CD14-positive monocyte (primary cell): ENCODE measurements around the gene NIPAL3. TPM values are rescaled to one million over a fixed set of nuclear protein-coding genes. Genes with fewer than 3 reads are reported as not detected.
"Not testable (repeated sequence)": the region's sequence is repeated elsewhere in the genome, so short reads cannot be mapped to it uniquely, and the experiment has no call there.

Experiments
- DNase-seq, 3 donors: peaks; one replicate each; pipeline ENCODE4 v3.0.0-alpha.2; 2011 to 2022
- H2AFZ ChIP-seq: 2 replicates; pipeline ENCODE4 v1.6.0; 2012; ENCODE audit warnings: mild to moderate bottlenecking, low read depth, low read length, inconsistent platforms; ENCODE audit not compliant: insufficient read depth, poor library complexity, severe bottlenecking
- H3K27ac ChIP-seq, 2 donors: 1 replicate in 1 of 2; 2 replicates in 1 of 2; pipeline ENCODE4 v1.5.1; 2012 to 2013; ENCODE audit warnings: low read length in 2 of 2, control low read depth in 1 of 2, inconsistent platforms in 1 of 2, low read depth in 1 of 2, mild to moderate bottlenecking in 1 of 2
- H3K27me3 ChIP-seq, 2 donors: one replicate each; pipeline versions ENCODE4 v1.6.0 to v1.6.1; 2011 to 2013; ENCODE audit warnings: low read length in 2 of 2; ENCODE audit not compliant: control insufficient read depth in 2 of 2, insufficient read depth in 2 of 2
- H3K36me3 ChIP-seq, 2 donors: replicated peaks in 1 of 2; 1 replicate in 1 of 2; 2 replicates in 1 of 2; pipeline versions ENCODE4 v1.5.1 to v1.6.1; 2012 to 2013; ENCODE audit warnings: low read length in 2 of 2, control low read depth in 1 of 2, inconsistent platforms in 1 of 2, mild to moderate bottlenecking in 1 of 2; ENCODE audit not compliant: insufficient read depth in 2 of 2, control insufficient read depth in 1 of 2
- H3K4me1 ChIP-seq, 2 donors: 1 replicate in 1 of 2; 2 replicates in 1 of 2; pipeline versions ENCODE4 v1.5.1 to v1.6.1; 2012 to 2013; ENCODE audit warnings: low read length in 2 of 2, control low read depth in 1 of 2, inconsistent platforms in 1 of 2, mild to moderate bottlenecking in 1 of 2, moderate library complexity in 1 of 2; ENCODE audit not compliant: insufficient read depth in 2 of 2, control insufficient read depth in 1 of 2
- H3K4me2 ChIP-seq: replicated peaks from 2 replicates; pipeline ENCODE3; 2012; ENCODE audit warnings: low read length, moderate library complexity, mild to moderate bottlenecking; ENCODE audit not compliant: poor library complexity, severe bottlenecking; ENCODE audit errors: extremely low read depth
- H3K4me3 ChIP-seq, 3 experiments: fragments of 200-600 bp in 1 of 3; sonication (generic) in 1 of 3; replicated peaks in 1 of 3; 1 replicate in 2 of 3; 2 replicates in 1 of 3; pipeline ENCODE4 v1.5.1; 2011 to 2013; ENCODE audit warnings: low read length in 3 of 3, mild to moderate bottlenecking in 3 of 3, control low read depth in 2 of 3, low read depth in 2 of 3, inconsistent platforms in 1 of 3, moderate library complexity in 1 of 3
- H3K79me2 ChIP-seq: 2 replicates; pipeline ENCODE4 v1.6.0; 2012; ENCODE audit warnings: mild to moderate bottlenecking, control low read depth, inconsistent platforms, low read length, moderate library complexity; ENCODE audit not compliant: insufficient read depth
- H3K9ac ChIP-seq: 2 replicates; pipeline ENCODE4 v1.6.0; 2017; ENCODE audit warnings: low read length, mild to moderate bottlenecking; ENCODE audit not compliant: insufficient read depth, poor library complexity, severe bottlenecking
- H3K9me3 ChIP-seq, 2 donors: replicated peaks in 1 of 2; 1 replicate in 1 of 2; 2 replicates in 1 of 2; pipeline versions ENCODE4 v1.5.1 to v1.6.1; 2012 to 2013; ENCODE audit warnings: low read length in 2 of 2, control low read depth in 1 of 2; ENCODE audit not compliant: control insufficient read depth in 1 of 2, insufficient read depth in 1 of 2
- H4K20me1 ChIP-seq: 2 replicates; pipeline ENCODE4 v1.6.0; 2012; ENCODE audit warnings: mild to moderate bottlenecking, low read length, control low read depth, moderate library complexity; ENCODE audit not compliant: insufficient read depth
- H3K27ac Mint-ChIP-seq, 7 donors: one replicate each; pipeline ENCODE4 v1.8.0; 2020; ENCODE audit warnings: mild to moderate bottlenecking in 7 of 7, mixed read lengths in 7 of 7, moderate library complexity in 6 of 7, inconsistent platforms in 2 of 7
- H3K27me3 Mint-ChIP-seq, 3 donors: one replicate each; pipeline ENCODE4 v1.8.0; 2021 to 2022; ENCODE audit warnings: low read depth in 3 of 3, mild to moderate bottlenecking in 3 of 3, mixed read lengths in 3 of 3, moderate library complexity in 3 of 3, inconsistent platforms in 1 of 3
- H3K36me3 Mint-ChIP-seq, 2 donors: one replicate each; pipeline ENCODE4 v1.8.0; 2020; ENCODE audit warnings: mixed read lengths in 2 of 2, inconsistent platforms in 1 of 2, mild to moderate bottlenecking in 1 of 2
- H3K4me1 Mint-ChIP-seq: one replicate; pipeline ENCODE4 v1.8.0; 2020; ENCODE audit warnings: mild to moderate bottlenecking, mixed read lengths
- H3K4me3 Mint-ChIP-seq, 2 donors: one replicate each; pipeline ENCODE4 v1.8.0; 2020; ENCODE audit warnings: mild to moderate bottlenecking in 2 of 2, mixed read lengths in 2 of 2, moderate library complexity in 1 of 2
- H3K9me3 Mint-ChIP-seq, 7 donors: one replicate each; pipeline ENCODE4 v1.8.0; 2020 to 2022; ENCODE audit warnings: mixed read lengths in 7 of 7, mild to moderate bottlenecking in 6 of 7, moderate library complexity in 6 of 7, inconsistent platforms in 2 of 7
- CTCF ChIP-seq: fragments of 200-600 bp; IDR thresholded peaks from one replicate; pipeline ENCODE4 v1.8.0; 2022; ENCODE audit warnings: antibody characterized with exemption, mild to moderate bottlenecking
- WGBS: methylation state at CpG from one replicate; pipeline ENCODE4 v1.1.5; 2013; ENCODE audit warnings: missing lambda C conversion rate; ENCODE audit not compliant: insufficient coverage; 5-methylcytosine and 5-hydroxymethylcytosine counted together
- intact Hi-C, 2 donors: fragments of 100-400 bp; cut with micrococcal nuclease; formaldehyde crosslinking; loops; one replicate each; pipeline versions ENCODE4 v1.15.0 to v1.15.1; 2023
- polyA plus RNA-seq, 3 donors: library from polyadenylated mRNA; depleted of rRNA in 1 of 3; unstranded in 2 of 3; stranded (reverse) in 1 of 3; fragments of 300-500 nt in 2 of 3; fragments of >200 nt in 1 of 3; fragmentation: Illumina TruSeq in 2 of 3; gene quantifications; 1 replicate in 2 of 3; 2 replicates in 1 of 3; pipeline ENCODE4 v1.2.3, GENCODE V29; 2012 to 2021

NIPAL3 gene
- polyA plus RNA-seq, 3 donors, result 5.9 to 9.6 (median 6.6) TPM

GRCh38 chr1:24491577-24492360, 76.2 kb downstream of the NIPAL3 start:
- H2AFZ ChIP-seq, result no peak overlapping the region
- DNase-seq, result no peak
- Mint-ChIP-seq H3K27ac (no peak overlapping the region), H3K36me3 (no peaks in the 10 kb centered on the region), H3K9me3 (peaks cover 7 to 20% (median 9%) of the 10 kb centered on the region in 7 donors), H3K4me3 (no peak overlapping the region), H3K27me3 (peaks cover 0 to 7% (median 6%) of the 10 kb centered on the region in 3 donors), H3K4me1 (peaks cover 2% of the 10 kb centered on the region)
- H4K20me1 ChIP-seq, result no peaks in the 10 kb centered on the region
- no peak overlapping the region for H3K4me2 ChIP-seq
- H3K79me2 ChIP-seq, result no peaks in the 10 kb centered on the region
- no peak overlapping the region for H3K4me3 ChIP-seq
- H3K9ac ChIP-seq, result no peak overlapping the region
- no peaks in the 10 kb centered on the region for H3K4me1 ChIP-seq
- H3K27ac ChIP-seq, result no peak overlapping the region
- TF ChIP-seq CTCF, result no peak
- peaks cover 0 to 13% of the 10 kb centered on the region in 2 donors for H3K9me3 ChIP-seq
- H3K27me3 ChIP-seq, result no peaks in the 10 kb centered on the region
- no peaks in the 10 kb centered on the region for H3K36me3 ChIP-seq
- intact Hi-C loops, result no loop called here
- WGBS, result 82% methylated on average over 8 of the region's 15 CpGs

- DNase-seq, H3K4me3 Mint-ChIP-seq, H3K9ac ChIP-seq, H3K4me1 Mint-ChIP-seq, H2AFZ ChIP-seq, H3K27me3 ChIP-seq, H3K36me3 ChIP-seq, H3K27ac ChIP-seq, H3K4me3 ChIP-seq, H4K20me1 ChIP-seq, H3K36me3 Mint-ChIP-seq, H3K27me3 Mint-ChIP-seq, H3K79me2 ChIP-seq, intact Hi-C loops, H3K4me1 ChIP-seq, H3K4me2 ChIP-seq: not testable (repeated sequence)
- peak overlapping the region in 1 of 7 donors; percentile 17 for H3K27ac Mint-ChIP-seq
- peaks cover 0 to 13% of the 10 kb centered on the region in 2 donors for H3K9me3 ChIP-seq
- WGBS, result no CpG with 5 or more reads among the region's 9 CpGs
- H3K9me3 Mint-ChIP-seq, result peaks cover 7 to 20% (median 9%) of the 10 kb centered on the region in 7 donors
Observed at GRCh38 chr1:24492935-24493334, 77.3 kb downstream of the NIPAL3 start.
